AG09319 (cell line): Measurements from ENCODE around the gene C2CD4C.

Experiments used
- DNase-seq: peaks from one replicate; pipeline ENCODE4 v3.0.0-alpha.2; 2010; ENCODE audit warnings: low read depth; ENCODE audit errors: extremely low read depth
- CTCF ChIP-seq: IDR thresholded peaks from 2 replicates; pipeline ENCODE4 v1.5.1; 2011; ENCODE audit warnings: low read depth, mild to moderate bottlenecking, inconsistent platforms, low read length, moderate library complexity

Gene C2CD4C

GRCh38 chr19:377801-378581 lies 31.0 kb downstream of the C2CD4C start:
- TF ChIP-seq CTCF: no peak
- DNase-seq: no peak

GRCh38 chr19:376111-376470 lies 32.9 kb downstream of the C2CD4C start:
- no peak for DNase-seq
- TF ChIP-seq CTCF: no peak

- DNase-seq: no peak
- TF ChIP-seq CTCF: no peak
Observed at GRCh38 chr19:375395-376110, 33.4 kb downstream of the C2CD4C start.

GRCh38 chr19:374886-375235 lies 34.1 kb downstream of the C2CD4C start:
- DNase-seq: no peak

GRCh38 chr19:374183-374885 lies 34.6 kb downstream of the C2CD4C start:
- no peak for TF ChIP-seq CTCF
- DNase-seq: no peak

More at GRCh38 chr19:374886-375235, 34.1 kb downstream of the C2CD4C start:
- TF ChIP-seq CTCF: no peak

- no peak for DNase-seq
Observed at GRCh38 chr19:373391-374182, 35.4 kb downstream of the C2CD4C start.

More at GRCh38 chr19:373391-374182, 35.4 kb downstream of the C2CD4C start:
- no peak for TF ChIP-seq CTCF
